Smooth muscle cell (in vitro differentiated cells): Measurements from ENCODE around the gene BDKRB2. TPM values are rescaled to one million over a fixed set of nuclear protein-coding genes. Genes with fewer than 3 reads are reported as not detected.

Source experiments
- DNase-seq: peaks from one replicate; lab custom pipeline; 2025; ENCODE audit not compliant: unreplicated experiment; lab: John Stamatoyannopoulos, UW
- H2AFZ ChIP-seq: fragments of 200-600 bp; sonication (generic); 2 replicates; pipeline ENCODE4 v1.6.0; 2016; ENCODE audit warnings: antibody characterized with exemption, low read depth, mild to moderate bottlenecking
- H3F3A ChIP-seq: fragments of 200-600 bp; sonication (generic); 2 replicates; pipeline ENCODE4 v1.6.0; 2017; ENCODE audit warnings: antibody characterized with exemption, low read depth
- H3K27ac ChIP-seq: fragments of 200-600 bp; sonication (generic); 2 replicates; pipeline ENCODE4 v1.5.1; 2016; ENCODE audit warnings: low read depth, mild to moderate bottlenecking
- H3K27me3 ChIP-seq: fragments of 200-600 bp; sonication (generic); 2 replicates; pipeline ENCODE4 v1.6.1; 2016; ENCODE audit warnings: low read depth, mild to moderate bottlenecking
- H3K36me3 ChIP-seq: fragments of 200-600 bp; sonication (generic); 2 replicates; pipeline ENCODE4 v1.5.1; 2016; ENCODE audit warnings: low read depth
- H3K4me1 ChIP-seq: fragments of 200-600 bp; sonication (generic); 2 replicates; pipeline ENCODE4 v1.5.1; 2016; ENCODE audit warnings: low read depth
- H3K4me2 ChIP-seq: fragments of 200-600 bp; sonication (generic); 2 replicates; pipeline ENCODE4 v1.6.0; 2016; ENCODE audit warnings: mild to moderate bottlenecking
- H3K4me3 ChIP-seq: fragments of 200-600 bp; sonication (generic); 2 replicates; pipeline ENCODE4 v1.5.1; 2016; ENCODE audit warnings: mild to moderate bottlenecking
- H3K79me2 ChIP-seq: fragments of 200-600 bp; sonication (generic); 2 replicates; pipeline ENCODE4 v1.6.0; 2016; ENCODE audit warnings: low read depth, mild to moderate bottlenecking
- H3K9ac ChIP-seq: fragments of 200-600 bp; sonication (generic); 2 replicates; pipeline ENCODE4 v1.6.0; 2016; ENCODE audit warnings: low read depth
- H3K9me3 ChIP-seq: fragments of 200-600 bp; sonication (generic); replicated peaks from 2 replicates; pipeline ENCODE4 v1.5.1; 2016; ENCODE audit warnings: low read depth
- H4K20me1 ChIP-seq: fragments of 200-600 bp; sonication (generic); 2 replicates; pipeline ENCODE4 v1.6.0; 2016; ENCODE audit warnings: low read depth
- WGBS: methylation state at CpG from one replicate; pipeline ENCODE4 v1.1.7; 2016; ENCODE audit warnings: low lambda C conversion rate; 5-methylcytosine and 5-hydroxymethylcytosine counted together
- polyA plus RNA-seq: library from polyadenylated mRNA; unstranded; fragments of >200 nt; fragmentation: Nextera tagmentation; extraction: Ambion mirVana; gene quantifications from 2 replicates; pipeline ENCODE4 v1.2.1, GENCODE V29; 2016
- total RNA-seq: library from RNA; depleted of rRNA; stranded (reverse); fragments of >200 nt; gene quantifications from 2 replicates; pipeline ENCODE4 v1.2.3, GENCODE V29; 2014
- TF ChIP-seq, protein P1 (sequence below): fragments of 200-600 bp; sonication (generic); IDR thresholded peaks from 2 replicates; pipeline ENCODE4 v1.5.1; 2017; ENCODE audit warnings: borderline replicate concordance, mild to moderate bottlenecking, antibody characterized with exemption; ENCODE audit not compliant: insufficient read depth, poor library complexity, severe bottlenecking

The BDKRB2 gene
- total and polyA plus RNA-seq, 2 experiments from 2014 or later: 10.4 to 16.9 TPM

DNA sequence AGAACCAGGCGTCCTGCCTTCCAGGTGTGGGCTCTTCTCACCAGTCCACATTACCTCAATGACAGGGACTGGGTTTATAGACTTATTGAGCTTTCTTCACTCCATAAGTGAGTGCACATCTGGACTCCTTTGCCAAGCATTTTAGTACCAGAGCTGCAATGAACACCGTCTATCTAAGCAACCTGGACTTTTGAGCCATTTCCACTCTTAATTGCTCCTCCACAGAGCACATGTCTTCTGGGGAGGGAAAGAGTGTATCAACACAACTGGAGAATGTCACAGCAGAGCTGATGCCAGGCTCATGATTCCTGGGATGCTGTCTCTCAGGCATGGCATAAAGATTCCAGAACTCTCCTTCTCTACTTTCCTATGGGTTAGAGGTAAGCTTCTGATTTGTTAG is 43.0 kb upstream of the BDKRB2 start:
- no peak overlapping the region for H3K4me3 ChIP-seq
- H3K27me3 ChIP-seq: no peaks in the 10 kb centered on the region
- 82% methylated on average over 2 of the region's 2 CpGs for WGBS
- H3K4me1 ChIP-seq: no peaks in the 10 kb centered on the region
- H3K79me2 ChIP-seq: no peaks in the 10 kb centered on the region
- H3F3A ChIP-seq: no peaks in the 10 kb centered on the region
- H3K4me2 ChIP-seq: no peak overlapping the region
- H3K27ac ChIP-seq: no peak overlapping the region
- H2AFZ ChIP-seq: no peak overlapping the region
- no peaks in the 10 kb centered on the region for H3K9me3 ChIP-seq
- TF ChIP-seq, protein P1, sequence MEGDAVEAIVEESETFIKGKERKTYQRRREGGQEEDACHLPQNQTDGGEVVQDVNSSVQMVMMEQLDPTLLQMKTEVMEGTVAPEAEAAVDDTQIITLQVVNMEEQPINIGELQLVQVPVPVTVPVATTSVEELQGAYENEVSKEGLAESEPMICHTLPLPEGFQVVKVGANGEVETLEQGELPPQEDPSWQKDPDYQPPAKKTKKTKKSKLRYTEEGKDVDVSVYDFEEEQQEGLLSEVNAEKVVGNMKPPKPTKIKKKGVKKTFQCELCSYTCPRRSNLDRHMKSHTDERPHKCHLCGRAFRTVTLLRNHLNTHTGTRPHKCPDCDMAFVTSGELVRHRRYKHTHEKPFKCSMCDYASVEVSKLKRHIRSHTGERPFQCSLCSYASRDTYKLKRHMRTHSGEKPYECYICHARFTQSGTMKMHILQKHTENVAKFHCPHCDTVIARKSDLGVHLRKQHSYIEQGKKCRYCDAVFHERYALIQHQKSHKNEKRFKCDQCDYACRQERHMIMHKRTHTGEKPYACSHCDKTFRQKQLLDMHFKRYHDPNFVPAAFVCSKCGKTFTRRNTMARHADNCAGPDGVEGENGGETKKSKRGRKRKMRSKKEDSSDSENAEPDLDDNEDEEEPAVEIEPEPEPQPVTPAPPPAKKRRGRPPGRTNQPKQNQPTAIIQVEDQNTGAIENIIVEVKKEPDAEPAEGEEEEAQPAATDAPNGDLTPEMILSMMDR: no peak
- H3K36me3 ChIP-seq: no peaks in the 10 kb centered on the region
- H3K9ac ChIP-seq: no peak overlapping the region
- no peaks in the 10 kb centered on the region for H4K20me1 ChIP-seq
- no peak for DNase-seq

- Histone ChIP-seq H3K36me3 (no peaks in the 10 kb centered on the region), H4K20me1 (no peaks in the 10 kb centered on the region), H3K79me2 (no peaks in the 10 kb centered on the region), H3K4me3 (no peak overlapping the region), H2AFZ (no peak overlapping the region), H3K9ac (no peak overlapping the region), H3K4me2 (no peak overlapping the region), H3F3A (no peaks in the 10 kb centered on the region), H3K27me3 (no peaks in the 10 kb centered on the region), H3K9me3 (no peaks in the 10 kb centered on the region), H3K4me1 (peaks cover 5% of the 10 kb centered on the region), H3K27ac (no peak overlapping the region)
- WGBS: 75% methylated on average over 6 of the region's 6 CpGs
- DNase-seq: no peak
- TF ChIP-seq, protein P1: no peak
These were observed 42.4 kb upstream of the BDKRB2 start for GRCh38 chr14:96162265-96162664.

GRCh38 chr14:96162741-96163140 is 41.9 kb upstream of the BDKRB2 start:
- Histone ChIP-seq H3K36me3 (no peaks in the 10 kb centered on the region), H3K79me2 (no peaks in the 10 kb centered on the region), H2AFZ (no peak overlapping the region), H3K4me2 (no peak overlapping the region), H4K20me1 (no peaks in the 10 kb centered on the region), H3F3A (no peaks in the 10 kb centered on the region), H3K4me3 (no peak overlapping the region), H3K9me3 (no peaks in the 10 kb centered on the region), H3K4me1 (peaks cover 5% of the 10 kb centered on the region), H3K27me3 (no peaks in the 10 kb centered on the region), H3K9ac (no peak overlapping the region), H3K27ac (no peak overlapping the region)
- TF ChIP-seq, protein P1: no peak
- no peak for DNase-seq
- WGBS: 78% methylated on average over 4 of the region's 4 CpGs

- WGBS: 77% methylated on average over 5 of the region's 5 CpGs
These were observed 39.7 kb upstream of the BDKRB2 start for GRCh38 chr14:96164861-96165490.

More at GRCh38 chr14:96164861-96165490, 39.7 kb upstream of the BDKRB2 start:
- Histone ChIP-seq H3K4me1 (peaks cover 5% of the 10 kb centered on the region), H3K79me2 (no peaks in the 10 kb centered on the region), H3K4me2 (no peak overlapping the region), H3K4me3 (no peak overlapping the region), H2AFZ (no peak overlapping the region), H3F3A (no peaks in the 10 kb centered on the region), H3K9ac (no peak overlapping the region), H3K27me3 (no peaks in the 10 kb centered on the region), H3K27ac (peak overlapping the region; percentile 48), H3K36me3 (no peaks in the 10 kb centered on the region), H3K9me3 (no peaks in the 10 kb centered on the region), H4K20me1 (no peaks in the 10 kb centered on the region)
- TF ChIP-seq, protein P1: no peak
- DNase-seq: no peak
